ENCODE measurements around the gene NRL. TPM values are rescaled to one million over a fixed set of nuclear protein-coding genes. Genes with fewer than 3 reads are reported as not detected.

Gene NRL
- total RNA-seq, 1 donor, result 1.8 TPM

DNA sequence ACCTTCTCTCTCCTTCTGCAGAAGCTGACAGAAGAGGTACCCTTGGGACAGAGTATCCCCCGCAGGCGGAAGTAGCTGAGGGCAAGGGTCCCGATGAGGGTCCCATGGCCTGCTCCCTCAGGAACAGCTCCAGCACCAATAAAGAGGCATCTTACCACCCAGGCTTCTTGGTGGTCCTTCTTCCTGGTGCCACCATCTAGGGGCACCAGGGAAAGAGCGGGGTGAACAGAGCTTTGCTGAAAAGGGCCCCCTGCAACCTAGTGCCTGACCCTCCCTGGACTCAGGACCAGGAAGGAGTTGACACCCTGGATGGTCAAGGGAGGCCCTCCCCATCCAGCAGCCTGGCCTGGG lies 45.7 kb upstream of the NRL start:
- H3K36me3 ChIP-seq (ENCODE audit: insufficient read depth, low read length), result peaks cover 74% of the 10 kb centered on the region
- H3K27ac ChIP-seq (ENCODE audit: low read depth, low read length), result peak overlapping the region; percentile 88

GRCh38 chr14:24159777-24160498 lies 45.2 kb upstream of the NRL start:
- H3K4me3 ChIP-seq (ENCODE audit: insufficient read depth, low read length), result no peak overlapping the region
- no peak overlapping the region for H2AFZ ChIP-seq (ENCODE audit: low read length)
- peaks cover 4% of the 10 kb centered on the region for H4K20me1 ChIP-seq (ENCODE audit: insufficient read depth, low read length)
- H3K4me1 ChIP-seq (ENCODE audit: insufficient read depth, low read length), result peaks cover 11% of the 10 kb centered on the region
- H3K27me3 ChIP-seq (ENCODE audit: insufficient read depth, low read length), result no peaks in the 10 kb centered on the region
- peak; percentile 41 for DNase-seq (ENCODE audit: insufficient read length, low spot score, missing footprints)
- H3K4me2 ChIP-seq (ENCODE audit: insufficient read depth, low read length), result no peak overlapping the region
- peaks cover 23% of the 10 kb centered on the region for H3K79me2 ChIP-seq (ENCODE audit: insufficient read depth, low read length)
- H3K27ac ChIP-seq (ENCODE audit: low read depth, low read length), result no peak overlapping the region
- H3K36me3 ChIP-seq (ENCODE audit: insufficient read depth, low read length), result peaks cover 74% of the 10 kb centered on the region
- H3K9me3 ChIP-seq (ENCODE audit: low read depth, low read length), result no peaks in the 10 kb centered on the region
- TF ChIP-seq CTCF (IDR thresholded peaks at IDR 0.05; ENCODE audit: extremely low read depth, low read depth, low read length), result no peak

More for the DNA sequence above, 45.7 kb upstream of the NRL start:
- H2AFZ ChIP-seq (ENCODE audit: low read length), result no peak overlapping the region
- no peak for DNase-seq (ENCODE audit: insufficient read length, low spot score, missing footprints)
- no peaks in the 10 kb centered on the region for H3K27me3 ChIP-seq (ENCODE audit: insufficient read depth, low read length)
- peaks cover 6% of the 10 kb centered on the region for H4K20me1 ChIP-seq (ENCODE audit: insufficient read depth, low read length)
- no peak overlapping the region for H3K4me3 ChIP-seq (ENCODE audit: insufficient read depth, low read length)
- no peak overlapping the region for H3K4me2 ChIP-seq (ENCODE audit: insufficient read depth, low read length)
- no peak for TF ChIP-seq CTCF (IDR thresholded peaks at IDR 0.05; ENCODE audit: extremely low read depth, low read depth, low read length)
- no peaks in the 10 kb centered on the region for H3K9me3 ChIP-seq (ENCODE audit: low read depth, low read length)
- peaks cover 23% of the 10 kb centered on the region for H3K79me2 ChIP-seq (ENCODE audit: insufficient read depth, low read length)
- peaks cover 11% of the 10 kb centered on the region for H3K4me1 ChIP-seq (ENCODE audit: insufficient read depth, low read length)

DNA sequence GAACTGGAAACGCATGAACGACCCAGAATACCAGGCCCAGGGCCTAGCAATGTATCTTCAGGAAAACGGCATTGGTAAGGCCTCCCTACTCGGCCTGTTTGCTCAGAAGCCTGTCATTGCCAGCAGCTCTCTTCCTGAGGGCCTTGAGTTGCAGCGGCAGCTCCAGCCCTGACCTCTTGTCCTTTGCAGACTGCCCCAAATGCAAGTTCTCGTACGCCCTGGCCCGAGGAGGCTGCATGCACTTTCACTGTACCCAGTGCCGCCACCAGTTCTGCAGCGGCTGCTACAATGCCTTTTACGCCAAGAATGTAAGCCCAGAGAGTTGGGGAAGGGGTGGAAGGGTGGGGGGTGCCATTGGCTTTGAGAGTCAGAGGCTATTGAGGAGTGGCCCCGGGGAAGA lies 42.6 kb upstream of the NRL start:
- Histone ChIP-seq H3K4me3 (ENCODE audit: insufficient read depth, low read length) (no peak overlapping the region), H2AFZ (ENCODE audit: low read length) (no peak overlapping the region), H3K4me2 (ENCODE audit: insufficient read depth, low read length) (no peak overlapping the region), H4K20me1 (ENCODE audit: insufficient read depth, low read length) (peaks cover 4% of the 10 kb centered on the region), H3K27me3 (ENCODE audit: insufficient read depth, low read length) (no peaks in the 10 kb centered on the region), H3K9me3 (ENCODE audit: low read depth, low read length) (no peaks in the 10 kb centered on the region), H3K4me1 (ENCODE audit: insufficient read depth, low read length) (peaks cover 11% of the 10 kb centered on the region), H3K36me3 (ENCODE audit: insufficient read depth, low read length) (peaks cover 65% of the 10 kb centered on the region), H3K27ac (ENCODE audit: low read depth, low read length) (no peak overlapping the region), H3K79me2 (ENCODE audit: insufficient read depth, low read length) (peaks cover 13% of the 10 kb centered on the region)
- no peak for DNase-seq (ENCODE audit: insufficient read length, low spot score, missing footprints)
- TF ChIP-seq CTCF (IDR thresholded peaks at IDR 0.05; ENCODE audit: extremely low read depth, low read depth, low read length), result no peak

- Histone ChIP-seq H3K79me2 (ENCODE audit: insufficient read depth, low read length) (peaks cover 8% of the 10 kb centered on the region), H3K36me3 (ENCODE audit: insufficient read depth, low read length) (peaks cover 69% of the 10 kb centered on the region), H3K4me2 (ENCODE audit: insufficient read depth, low read length) (no peak overlapping the region)
These were observed 42.1 kb upstream of the NRL start for GRCh38 chr14:24156840-24157239.

More at GRCh38 chr14:24156840-24157239, 42.1 kb upstream of the NRL start:
- Histone ChIP-seq H3K27me3 (ENCODE audit: insufficient read depth, low read length) (no peaks in the 10 kb centered on the region), H4K20me1 (ENCODE audit: insufficient read depth, low read length) (no peaks in the 10 kb centered on the region), H3K27ac (ENCODE audit: low read depth, low read length) (no peak overlapping the region), H3K4me1 (ENCODE audit: insufficient read depth, low read length) (peaks cover 6% of the 10 kb centered on the region), H2AFZ (ENCODE audit: low read length) (no peak overlapping the region), H3K9me3 (ENCODE audit: low read depth, low read length) (no peaks in the 10 kb centered on the region), H3K4me3 (ENCODE audit: insufficient read depth, low read length) (no peak overlapping the region)
- no peak for TF ChIP-seq CTCF (IDR thresholded peaks at IDR 0.05; ENCODE audit: extremely low read depth, low read depth, low read length)
- peak; percentile 59 for DNase-seq (ENCODE audit: insufficient read length, low spot score, missing footprints)
